HepG2 (cell line): Measurements from ENCODE around the gene TMEM9B. TPM values are rescaled to one million over a fixed set of nuclear protein-coding genes. Genes with fewer than 3 reads are reported as not detected.

Experiments used
- BRCA1 ChIP-seq: sonication (generic); formaldehyde crosslinking; IDR thresholded peaks from 2 replicates; pipeline ENCODE4 v1.4.0; 2020; ENCODE audit warnings: missing genetic modification reagents
- CEBPG ChIP-seq: IDR thresholded peaks from 2 replicates; pipeline ENCODE4 v1.6.1; 2016
- CREBL2 ChIP-seq: sonication (generic); formaldehyde crosslinking; IDR thresholded peaks from 2 replicates; pipeline ENCODE4 v1.8.1; 2023; ENCODE audit warnings: missing genetic modification reagents, mild to moderate bottlenecking, borderline replicate concordance
- ESRRA ChIP-seq: sonication (generic); formaldehyde crosslinking; IDR thresholded peaks from 2 replicates; pipeline ENCODE4 v1.5.1; 2020; ENCODE audit warnings: mild to moderate bottlenecking, low read depth, missing genetic modification reagents
- ETV6 ChIP-seq: sonication (generic); formaldehyde crosslinking; conservative IDR thresholded peaks from 2 replicates; pipeline ENCODE4 v1.4.0; 2020; ENCODE audit warnings: missing genetic modification reagents
- FOXA1 ChIP-seq, 2 experiments: fragments of 450-650 bp in 1 of 2; sonication (generic) in 1 of 2; formaldehyde crosslinking in 1 of 2; IDR thresholded peaks; 2 replicates each; pipeline versions ENCODE4 v1.4.0 to v1.6.1; 2016 to 2020; ENCODE audit warnings: missing genetic modification reagents in 1 of 2
- GLI4 ChIP-seq: sonication (generic); formaldehyde crosslinking; IDR thresholded peaks from 2 replicates; pipeline ENCODE4 v1.5.1; 2020; ENCODE audit warnings: missing genetic modification reagents, mild to moderate bottlenecking, moderate library complexity, borderline replicate concordance
- MEIS1 ChIP-seq: sonication (generic); formaldehyde crosslinking; IDR thresholded peaks from 2 replicates; pipeline ENCODE4 v1.9.0; 2021; ENCODE audit warnings: mild to moderate bottlenecking, missing genetic modification reagents, moderate library complexity, borderline replicate concordance
- NR2F2 ChIP-seq: IDR thresholded peaks from 2 replicates; pipeline ENCODE4 v1.6.1; 2012; ENCODE audit warnings: low read depth, inconsistent platforms, borderline replicate concordance
- NRL ChIP-seq: sonication (generic); formaldehyde crosslinking; IDR thresholded peaks from 2 replicates; pipeline ENCODE4 v1.5.0; 2020; ENCODE audit warnings: missing genetic modification reagents, mild to moderate bottlenecking, moderate library complexity, borderline replicate concordance
- PAXIP1 ChIP-seq: sonication (generic); formaldehyde crosslinking; conservative IDR thresholded peaks from 2 replicates; pipeline ENCODE4 v1.4.0; 2020; ENCODE audit warnings: mild to moderate bottlenecking, missing genetic modification reagents, moderate library complexity
- RARA ChIP-seq: IDR thresholded peaks from 2 replicates; pipeline ENCODE4 v1.6.1; 2016; ENCODE audit warnings: missing genetic modification reagents, missing compliant biosample characterization
- SALL2 ChIP-seq: sonication (generic); formaldehyde crosslinking; IDR thresholded peaks from 2 replicates; pipeline ENCODE4 v1.8.1; 2023; ENCODE audit warnings: mild to moderate bottlenecking, missing genetic modification reagents, inconsistent platforms
- TFE3 ChIP-seq: IDR thresholded peaks from 2 replicates; pipeline ENCODE4 v1.6.1; 2016
- TGIF2 ChIP-seq: IDR thresholded peaks from 2 replicates; pipeline ENCODE4 v1.6.1; 2016; ENCODE audit warnings: control low read depth, missing compliant biosample characterization
- USF2 ChIP-seq, 2 experiments: sonication (generic) in 1 of 2; formaldehyde crosslinking in 1 of 2; IDR thresholded peaks; 2 replicates each; pipeline versions ENCODE4 v1.5.1 to v1.6.1; 2011 to 2020; ENCODE audit warnings: borderline replicate concordance in 1 of 2, low read depth in 1 of 2, low read length in 1 of 2, mild to moderate bottlenecking in 1 of 2, missing genetic modification reagents in 1 of 2, moderate library complexity in 1 of 2
- ZNF251 ChIP-seq: sonication (generic); formaldehyde crosslinking; IDR thresholded peaks from 2 replicates; pipeline ENCODE4 v1.9.0; 2021; ENCODE audit warnings: mild to moderate bottlenecking, missing genetic modification reagents
- ZNF30 ChIP-seq: sonication (generic); formaldehyde crosslinking; IDR thresholded peaks from 2 replicates; pipeline ENCODE4 v1.5.0; 2020; ENCODE audit warnings: mild to moderate bottlenecking, missing genetic modification reagents
- ZNF510 ChIP-seq: sonication (generic); formaldehyde crosslinking; IDR thresholded peaks from 2 replicates; pipeline ENCODE4 v1.4.0; 2020; ENCODE audit warnings: low read depth, mild to moderate bottlenecking, missing genetic modification reagents
- ZNF552 ChIP-seq: sonication (generic); formaldehyde crosslinking; IDR thresholded peaks from 2 replicates; pipeline ENCODE4 v1.9.0; 2022; ENCODE audit warnings: missing genetic modification reagents, mild to moderate bottlenecking, borderline replicate concordance
- ZNF772 ChIP-seq: sonication (generic); formaldehyde crosslinking; IDR thresholded peaks from 2 replicates; pipeline ENCODE4 v1.5.0; 2020; ENCODE audit warnings: mild to moderate bottlenecking, missing genetic modification reagents
- polyA plus RNA-seq, 8 experiments: library from polyadenylated mRNA; depleted of rRNA in 3 of 8; stranded (reverse) in 7 of 8; unstranded in 1 of 8; fragments of >200 nt; fragmentation: Illumina TruSeq in 4 of 8; extraction: Trizol in 4 of 8; gene quantifications; 2 replicates each; pipeline versions ENCODE4 v1.2.1 to v1.2.3, GENCODE V29; 2011 to 2016; ENCODE audit warnings: low read depth in 4 of 8, missing spikeins in 1 of 8, mixed read lengths in 1 of 8; ENCODE audit not compliant: insufficient read depth in 1 of 8
- total RNA-seq, 5 experiments: library from RNA; depleted of rRNA; stranded (reverse); fragments of >200 nt; fragmentation: Illumina TruSeq; extraction: Trizol; gene quantifications; 2 replicates each; pipeline ENCODE4 v1.2.3, GENCODE V29; 2016; ENCODE audit warnings: low read depth in 1 of 5
- TF ChIP-seq, protein P1 (sequence below): sonication (generic); formaldehyde crosslinking; conservative IDR thresholded peaks from 2 replicates; pipeline ENCODE4 v1.8.0; 2022; ENCODE audit warnings: mild to moderate bottlenecking, moderate library complexity, missing genetic modification reagents

TMEM9B gene
- total and polyA plus RNA-seq, 2 of the 13 experiments (the other 11 are each of a cell fraction or from before 2014, with no cell fraction given) = 12.4 to 20.8 TPM

- TF ChIP-seq, protein P1, sequence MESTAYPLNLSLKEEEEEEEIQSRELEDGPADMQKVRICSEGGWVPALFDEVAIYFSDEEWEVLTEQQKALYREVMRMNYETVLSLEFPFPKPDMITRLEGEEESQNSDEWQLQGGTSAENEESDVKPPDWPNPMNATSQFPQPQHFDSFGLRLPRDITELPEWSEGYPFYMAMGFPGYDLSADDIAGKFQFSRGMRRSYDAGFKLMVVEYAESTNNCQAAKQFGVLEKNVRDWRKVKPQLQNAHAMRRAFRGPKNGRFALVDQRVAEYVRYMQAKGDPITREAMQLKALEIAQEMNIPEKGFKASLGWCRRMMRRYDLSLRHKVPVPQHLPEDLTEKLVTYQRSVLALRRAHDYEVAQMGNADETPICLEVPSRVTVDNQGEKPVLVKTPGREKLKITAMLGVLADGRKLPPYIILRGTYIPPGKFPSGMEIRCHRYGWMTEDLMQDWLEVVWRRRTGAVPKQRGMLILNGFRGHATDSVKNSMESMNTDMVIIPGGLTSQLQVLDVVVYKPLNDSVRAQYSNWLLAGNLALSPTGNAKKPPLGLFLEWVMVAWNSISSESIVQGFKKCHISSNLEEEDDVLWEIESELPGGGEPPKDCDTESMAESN (CRISPR knock-in tag) = no peak
- TF ChIP-seq FOXA1 (IDR thresholded peaks at IDR 0.05) (no peak), FOXA1 (CRISPR knock-in tag; IDR thresholded peaks at IDR 0.05) (peak; percentile 13; the same call in 1 of the 2 replicates), ETV6 (CRISPR knock-in tag) (no peak), TGIF2 (CRISPR knock-in tag) (no peak), ZNF552 (CRISPR knock-in tag) (no peak), CEBPG (no peak), USF2 (IDR thresholded peaks at IDR 0.05; ENCODE audit: low read depth, low read length) (peak; percentile 64), USF2 (CRISPR knock-in tag; IDR thresholded peaks at IDR 0.05; ENCODE audit: borderline replicate concordance) (peak; percentile 56; the same call in 1 of the 2 replicates), SALL2 (no peak), ZNF510 (CRISPR knock-in tag) (no peak), ZNF772 (CRISPR knock-in tag) (no peak), GLI4 (CRISPR knock-in tag) (no peak), NRL (CRISPR knock-in tag) (no peak), BRCA1 (no peak), RARA (CRISPR knock-in tag) (no peak), PAXIP1 (CRISPR knock-in tag) (0 out of 2 replicates have a peak, but pooled peaks have one; percentile 24), TFE3 (CRISPR knock-in tag) (no peak), NR2F2 (0 out of 2 replicates have a peak, but pooled peaks have one; percentile 19), ZNF30 (CRISPR knock-in tag) (no peak), MEIS1 (CRISPR knock-in tag) (no peak), ESRRA (peak; percentile 88), CREBL2 (CRISPR knock-in tag) (no peak), ZNF251 (CRISPR knock-in tag) (no peak)
Measured at GRCh38 chr11:8998017-8998416, 33.8 kb upstream of the TMEM9B start (continued).
